ENCODE results near the gene SLC9A5. TPM values are rescaled to one million over a fixed set of nuclear protein-coding genes. Genes with fewer than 3 reads are reported as not detected.
A peak's percentile ranks its signal among the peaks of the same experiment; 100 is the strongest.

Gene SLC9A5
- total RNA-seq, 2 experiments from 2014 or later = 2.7 to 4.2 TPM

DNA sequence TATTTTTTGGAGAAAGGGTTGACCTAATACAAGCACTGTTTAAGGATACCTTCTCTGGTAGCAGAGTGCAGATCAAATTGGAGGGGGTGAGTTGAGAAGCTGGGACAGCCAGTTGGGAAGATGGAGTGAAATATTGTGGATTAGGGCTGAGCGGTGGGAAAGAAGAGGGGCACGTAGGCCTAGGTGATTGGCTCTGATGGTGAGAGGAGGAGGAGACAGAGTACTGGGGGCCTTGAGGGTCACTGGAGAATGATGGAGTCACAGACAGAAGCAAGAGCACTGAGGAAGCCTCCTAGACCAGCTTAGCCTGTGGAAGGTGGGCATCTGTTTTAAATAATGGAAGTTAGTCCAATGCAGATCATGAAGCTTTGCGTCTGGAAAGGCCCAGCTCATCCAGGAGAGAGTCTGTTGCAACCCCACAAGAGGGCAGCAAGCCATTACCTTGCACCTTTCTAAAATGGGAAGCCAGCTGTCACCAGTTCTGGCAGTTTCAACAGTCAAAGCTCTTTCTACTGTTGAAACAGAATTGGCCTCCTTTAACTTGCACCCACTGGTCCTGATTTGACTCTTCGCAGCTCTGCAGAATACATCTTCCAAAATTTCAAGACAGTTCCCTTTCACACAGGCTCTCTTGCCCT, 11.8 kb downstream of the SLC9A5 start:
- TF ChIP-seq EZH2phosphoT487 (IDR thresholded peaks at IDR 0.05; ENCODE audit: borderline replicate concordance, low read depth, low read length) = no peak
- TF ChIP-seq, protein P1, sequence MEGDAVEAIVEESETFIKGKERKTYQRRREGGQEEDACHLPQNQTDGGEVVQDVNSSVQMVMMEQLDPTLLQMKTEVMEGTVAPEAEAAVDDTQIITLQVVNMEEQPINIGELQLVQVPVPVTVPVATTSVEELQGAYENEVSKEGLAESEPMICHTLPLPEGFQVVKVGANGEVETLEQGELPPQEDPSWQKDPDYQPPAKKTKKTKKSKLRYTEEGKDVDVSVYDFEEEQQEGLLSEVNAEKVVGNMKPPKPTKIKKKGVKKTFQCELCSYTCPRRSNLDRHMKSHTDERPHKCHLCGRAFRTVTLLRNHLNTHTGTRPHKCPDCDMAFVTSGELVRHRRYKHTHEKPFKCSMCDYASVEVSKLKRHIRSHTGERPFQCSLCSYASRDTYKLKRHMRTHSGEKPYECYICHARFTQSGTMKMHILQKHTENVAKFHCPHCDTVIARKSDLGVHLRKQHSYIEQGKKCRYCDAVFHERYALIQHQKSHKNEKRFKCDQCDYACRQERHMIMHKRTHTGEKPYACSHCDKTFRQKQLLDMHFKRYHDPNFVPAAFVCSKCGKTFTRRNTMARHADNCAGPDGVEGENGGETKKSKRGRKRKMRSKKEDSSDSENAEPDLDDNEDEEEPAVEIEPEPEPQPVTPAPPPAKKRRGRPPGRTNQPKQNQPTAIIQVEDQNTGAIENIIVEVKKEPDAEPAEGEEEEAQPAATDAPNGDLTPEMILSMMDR (conservative IDR thresholded peaks at IDR 0.05; ENCODE audit: low read length) = peak; percentile 84
- peak; percentile 77 for DNase-seq (ENCODE audit: low spot score)
- Histone ChIP-seq H3K79me2 (ENCODE audit: insufficient read depth, low read depth, low read length) (no peaks in the 10 kb centered on the region), H3K4me3 (ENCODE audit: low read depth, low read length, poor library complexity, severe bottlenecking) (no peak overlapping the region), H3K27ac (ENCODE audit: low read depth, low read length, poor library complexity, severe bottlenecking) (no peak overlapping the region), H3K9me2 (ENCODE audit: insufficient read depth, low read length) (no peaks in the 10 kb centered on the region), H2AFZ (ENCODE audit: low read length) (peak overlapping the region; percentile 8; the same call in 1 of the 2 replicates), H3K4me1 (ENCODE audit: insufficient read depth, low read length, poor library complexity, severe bottlenecking) (peaks cover 5% of the 10 kb centered on the region), H3K4me2 (ENCODE audit: low read length) (0 out of 2 replicates have a peak overlapping the region, but pooled peaks have one; percentile 19), H3K9me3 (ENCODE audit: low read length) (no peaks in the 10 kb centered on the region), H4K20me1 (ENCODE audit: insufficient read depth, low read length) (no peaks in the 10 kb centered on the region), H3K36me3 (ENCODE audit: insufficient read depth, low read length) (no peaks in the 10 kb centered on the region)
- POLR2A ChIA-PET = interaction anchor here (0.6 to 1.2 kb wide), 5 partner anchors 12 to 141 kb away, joined by 3 to 7 read pairs (median 4); partner anchors contain the start of gene SLC9A5
- intact Hi-C loops (cut with micrococcal nuclease; ENCODE audit: unreplicated experiment) = loop anchor here (1.0 to 5.0 kb wide), 3 partner anchors 78 to 207 kb away; no protein-coding TSS in a partner anchor
- BruUV-seq (replicated peaks) = no TSS peak
- CTCF ChIA-PET (ENCODE audit: unreplicated experiment) = interaction anchor here (0.9 to 1.7 kb wide), 3 partner anchors 71 to 167 kb away, joined by 3 to 10 read pairs (median 4); no protein-coding TSS in a partner anchor

DNA sequence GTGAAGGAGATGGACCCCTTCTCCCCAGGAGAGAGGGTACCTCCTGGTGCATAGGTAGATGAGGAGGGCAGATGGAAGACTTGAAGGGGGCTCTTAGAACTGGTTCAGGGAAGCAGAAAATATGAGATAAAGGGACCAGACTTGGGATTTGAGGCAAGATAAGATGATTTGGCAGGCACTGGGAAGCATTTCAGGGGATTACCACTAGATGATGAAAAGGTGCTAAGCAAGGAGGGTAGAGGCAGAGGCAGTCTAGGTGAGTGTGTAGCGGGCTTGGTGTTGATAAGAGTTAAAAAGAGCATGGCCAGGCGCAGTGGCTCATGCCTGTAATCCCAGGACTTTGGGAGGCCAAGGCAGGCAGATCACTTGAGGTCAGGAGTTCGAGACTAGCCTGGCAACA, 14.4 kb downstream of the SLC9A5 start:
- no peak for DNase-seq (ENCODE audit: low spot score)
- H3K27ac ChIP-seq (ENCODE audit: low read depth, low read length, poor library complexity, severe bottlenecking) = no peak overlapping the region
- peaks cover 5% of the 10 kb centered on the region for H3K4me1 ChIP-seq (ENCODE audit: insufficient read depth, low read length, poor library complexity, severe bottlenecking)
- no peaks in the 10 kb centered on the region for H3K9me2 ChIP-seq (ENCODE audit: insufficient read depth, low read length)
- ChIA-PET CTCF (ENCODE audit: unreplicated experiment) (no interaction called here), POLR2A (no interaction called here)
- H4K20me1 ChIP-seq (ENCODE audit: insufficient read depth, low read length) = no peaks in the 10 kb centered on the region
- intact Hi-C loops (cut with micrococcal nuclease; ENCODE audit: unreplicated experiment) = loop anchor here (5.0 kb wide), 1 partner anchor 204 kb away; no protein-coding TSS in a partner anchor
- no peaks in the 10 kb centered on the region for H3K79me2 ChIP-seq (ENCODE audit: insufficient read depth, low read depth, low read length)
- no TSS peak for BruUV-seq (replicated peaks)
- TF ChIP-seq EZH2phosphoT487 (IDR thresholded peaks at IDR 0.05; ENCODE audit: borderline replicate concordance, low read depth, low read length) = no peak
- TF ChIP-seq, protein P1 (conservative IDR thresholded peaks at IDR 0.05; ENCODE audit: low read length) = no peak
- H3K9me3 ChIP-seq (ENCODE audit: low read length) = no peaks in the 10 kb centered on the region
- no peaks in the 10 kb centered on the region for H3K36me3 ChIP-seq (ENCODE audit: insufficient read depth, low read length)
- no peak overlapping the region for H3K4me2 ChIP-seq (ENCODE audit: low read length)
- no peak overlapping the region for H3K4me3 ChIP-seq (ENCODE audit: low read depth, low read length, poor library complexity, severe bottlenecking)
- H2AFZ ChIP-seq (ENCODE audit: low read length) = no peak overlapping the region

DNA sequence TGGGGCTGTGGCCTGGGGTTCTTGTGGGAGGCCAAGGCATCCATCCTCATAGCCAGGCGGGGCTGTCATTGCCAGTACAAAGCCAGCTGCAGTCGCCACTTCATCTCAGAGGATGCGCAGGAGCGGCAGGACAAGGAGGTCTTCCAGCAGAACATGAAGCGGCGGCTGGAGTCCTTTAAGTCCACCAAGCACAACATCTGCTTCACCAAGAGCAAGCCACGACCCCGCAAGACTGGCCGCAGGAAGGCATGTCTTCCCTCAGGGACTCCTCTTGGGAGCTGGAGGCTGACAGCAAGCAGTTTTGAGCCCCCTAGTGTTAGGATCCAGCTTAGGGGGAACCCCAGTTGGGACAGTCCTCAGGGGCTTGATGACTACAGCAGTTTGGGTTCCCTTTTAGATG, 15.5 kb downstream of the SLC9A5 start:
- POLR2A ChIA-PET = no interaction called here
- intact Hi-C loops (cut with micrococcal nuclease; ENCODE audit: unreplicated experiment) = loop anchor here (5.0 kb wide), 1 partner anchor 203 kb away; no protein-coding TSS in a partner anchor
- no peak overlapping the region for H3K4me2 ChIP-seq (ENCODE audit: low read length)

More for the DNA sequence above, 15.5 kb downstream of the SLC9A5 start:
- Histone ChIP-seq H3K27ac (ENCODE audit: low read depth, low read length, poor library complexity, severe bottlenecking) (no peak overlapping the region), H2AFZ (ENCODE audit: low read length) (no peak overlapping the region), H3K9me2 (ENCODE audit: insufficient read depth, low read length) (no peaks in the 10 kb centered on the region), H3K9me3 (ENCODE audit: low read length) (no peaks in the 10 kb centered on the region), H3K36me3 (ENCODE audit: insufficient read depth, low read length) (no peaks in the 10 kb centered on the region), H3K4me3 (ENCODE audit: low read depth, low read length, poor library complexity, severe bottlenecking) (no peak overlapping the region), H3K4me1 (ENCODE audit: insufficient read depth, low read length, poor library complexity, severe bottlenecking) (peaks cover 5% of the 10 kb centered on the region), H4K20me1 (ENCODE audit: insufficient read depth, low read length) (no peaks in the 10 kb centered on the region), H3K79me2 (ENCODE audit: insufficient read depth, low read depth, low read length) (no peaks in the 10 kb centered on the region)
- TF ChIP-seq, protein P1 (conservative IDR thresholded peaks at IDR 0.05; ENCODE audit: low read length) = peak; percentile 48; the same call in 1 of the 2 replicates
- no peak for TF ChIP-seq EZH2phosphoT487 (IDR thresholded peaks at IDR 0.05; ENCODE audit: borderline replicate concordance, low read depth, low read length)
- CTCF ChIA-PET (ENCODE audit: unreplicated experiment) = interaction anchor here (1.0 kb wide), 1 partner anchor 21 kb away, joined by 3 read pairs; no protein-coding TSS in a partner anchor
- no TSS peak for BruUV-seq (replicated peaks)
- no peak for DNase-seq (ENCODE audit: low spot score)

Data from OCI-LY7 (cell line).